HepG2 (cell line): ENCODE results near the gene ZNF235. TPM values are rescaled to one million over a fixed set of nuclear protein-coding genes. Genes with fewer than 3 reads are reported as not detected.
"Not testable (repeated sequence)": the region's sequence is repeated elsewhere in the genome, so short reads cannot be mapped to it uniquely, and the experiment has no call there.

Experiments used
- ATAC-seq: fragments of 200-7000 bp; cut with Tn5 transposase; 3 replicates; pipeline ENCODE4 v1.9.1; 2020; ENCODE audit warnings: mild to moderate bottlenecking, moderate library complexity
- BruUV-seq: library from RNA; stranded (reverse); fragments of 400-500 nt; replicated peaks from 2 replicates; lab custom pipeline; 2021; lab: Mats Ljungman, UMichigan
- CTCF ChIA-PET: fragments of 300-600 bp; formaldehyde crosslinking; extraction: SDS; loops from one replicate; lab custom pipeline; 2021; ENCODE audit warnings: low total read pairs, inconsistent platforms, low intra/inter-chr PET ratio; lab: Yijun Ruan, JAX
- POLR2A ChIA-PET: fragments of 350-600 bp; sonication (Branson Sonifier 250); formaldehyde crosslinking; loops from one replicate; lab custom pipeline; 2020; ENCODE audit warnings: antibody characterized with exemption, inconsistent platforms; lab: Yijun Ruan, JAX
- DNase-seq: peaks from one replicate; pipeline ENCODE4 v3.0.0-alpha.2; 2015; ENCODE audit warnings: low spot score
- FAIRE-seq: peaks from 3 replicates; lab custom pipeline; 2011; peaks lifted over from hg19 to GRCh38; lab: Jason Lieb, UNC
- H2AFZ ChIP-seq: one replicate; pipeline ENCODE4 v1.6.1; 2011; ENCODE audit warnings: low read length, inconsistent platforms
- H3K27ac ChIP-seq: fragments of 300-600 bp; 3 replicates; pipeline ENCODE4 v1.8.0; 2011; ENCODE audit warnings: mixed run types, mild to moderate bottlenecking, mixed read lengths, low read length, inconsistent platforms; ENCODE audit not compliant: insufficient read depth; ENCODE audit errors: extremely low read length
- H3K27me3 ChIP-seq, 2 experiments: fragments of 200-600 bp in 1 of 2; 2 replicates in 1 of 2; 3 replicates in 1 of 2; pipeline versions ENCODE4 v1.6.0 to v1.8.0; 2011; ENCODE audit warnings: low read length in 2 of 2, mild to moderate bottlenecking in 2 of 2, moderate library complexity in 2 of 2, inconsistent platforms in 1 of 2; ENCODE audit not compliant: insufficient read depth in 2 of 2, control insufficient read depth in 1 of 2
- H3K36me3 ChIP-seq, 2 experiments: fragments of 200-600 bp in 1 of 2; replicated peaks in 1 of 2; 2 replicates in 1 of 2; 3 replicates in 1 of 2; pipeline versions ENCODE4 v1.5.1 to v1.8.0; 2011; ENCODE audit warnings: low read length in 2 of 2, inconsistent platforms in 1 of 2; ENCODE audit not compliant: insufficient read depth in 2 of 2, control insufficient read depth in 1 of 2
- H3K4me1 ChIP-seq: 2 replicates; pipeline ENCODE4 v1.5.1; 2012; ENCODE audit warnings: low read length, inconsistent platforms; ENCODE audit not compliant: insufficient read depth
- H3K4me2 ChIP-seq: 2 replicates; pipeline ENCODE4 v1.6.0; 2011; ENCODE audit warnings: low read depth, low read length, inconsistent platforms
- H3K4me3 ChIP-seq, 3 experiments: fragments of 200-600 bp in 1 of 3; sonication (generic), shearing (Covaris generic) in 1 of 3; replicated peaks in 1 of 3; 2 replicates each; pipeline ENCODE4 v1.5.1; 2011 to 2016; ENCODE audit warnings: low read length in 3 of 3, inconsistent platforms in 2 of 3, low read depth in 2 of 3, mild to moderate bottlenecking in 2 of 3, control low read depth in 1 of 3, mixed read lengths in 1 of 3; ENCODE audit not compliant: insufficient read depth in 1 of 3
- H3K79me2 ChIP-seq: one replicate; pipeline ENCODE4 v1.6.1; 2011; ENCODE audit warnings: low read length, inconsistent platforms; ENCODE audit not compliant: insufficient read depth
- H3K9ac ChIP-seq: 2 replicates; pipeline ENCODE4 v1.6.0; 2011; ENCODE audit warnings: mild to moderate bottlenecking, low read depth, low read length, inconsistent platforms; ENCODE audit not compliant: insufficient read depth
- H3K9me3 ChIP-seq: 2 replicates; pipeline ENCODE4 v1.5.1; 2012; ENCODE audit warnings: mild to moderate bottlenecking, low read length
- H4K20me1 ChIP-seq: 2 replicates; pipeline ENCODE4 v1.6.0; 2011; ENCODE audit warnings: inconsistent platforms, mild to moderate bottlenecking, low read length, moderate library complexity; ENCODE audit not compliant: insufficient read depth
- ISL2 ChIP-seq: sonication (generic); formaldehyde crosslinking; IDR thresholded peaks from 2 replicates; pipeline ENCODE4 v1.5.0; 2020; ENCODE audit warnings: missing genetic modification reagents
- ZNF280D ChIP-seq: sonication (generic); formaldehyde crosslinking; IDR thresholded peaks from 2 replicates; pipeline ENCODE4 v1.5.1; 2020; ENCODE audit warnings: mild to moderate bottlenecking, missing genetic modification reagents
- ZNF644 ChIP-seq: IDR thresholded peaks from 2 replicates; pipeline ENCODE4 v1.6.1; 2016; ENCODE audit warnings: low read depth
- WGBS: methylation state at CpG from one replicate; pipeline ENCODE4 v1.1.6; 2017; ENCODE audit warnings: low lambda C conversion rate; 5-methylcytosine and 5-hydroxymethylcytosine counted together
- in situ Hi-C: cut with HindIII; loops from 2 replicates; pipeline ENCODE4 v1.10.0; 2017; ENCODE audit warnings: low pct_unique_long_range_greater_than_20kb; ENCODE audit not compliant: extremely low pct_ligation_motif_present
- intact Hi-C: fragments of 100-400 bp; cut with micrococcal nuclease; formaldehyde crosslinking; loops from one replicate; pipeline ENCODE4 v1.10.0; 2022; ENCODE audit not compliant: unreplicated experiment
- polyA plus RNA-seq, 8 experiments: library from polyadenylated mRNA; depleted of rRNA in 3 of 8; stranded (reverse) in 7 of 8; unstranded in 1 of 8; fragments of >200 nt; fragmentation: Illumina TruSeq in 4 of 8; extraction: Trizol in 4 of 8; gene quantifications; 2 replicates each; pipeline versions ENCODE4 v1.2.1 to v1.2.3, GENCODE V29; 2011 to 2016; ENCODE audit warnings: low read depth in 4 of 8, missing spikeins in 1 of 8, mixed read lengths in 1 of 8; ENCODE audit not compliant: insufficient read depth in 1 of 8
- total RNA-seq, 5 experiments: library from RNA; depleted of rRNA; stranded (reverse); fragments of >200 nt; fragmentation: Illumina TruSeq; extraction: Trizol; gene quantifications; 2 replicates each; pipeline ENCODE4 v1.2.3, GENCODE V29; 2016; ENCODE audit warnings: low read depth in 1 of 5
- TF ChIP-seq, protein P1 (sequence below): sonication (generic); formaldehyde crosslinking; conservative IDR thresholded peaks from 2 replicates; pipeline ENCODE4 v1.4.0; 2020; ENCODE audit warnings: missing genetic modification reagents
- TF ChIP-seq, protein P2 (sequence below): sonication (generic); formaldehyde crosslinking; IDR thresholded peaks from 2 replicates; pipeline ENCODE4 v1.9.0; 2021; ENCODE audit warnings: missing genetic modification reagents, mild to moderate bottlenecking, borderline replicate concordance
- TF ChIP-seq, protein P3 (sequence below): fragments of 450-650 bp; IDR thresholded peaks from 2 replicates; pipeline ENCODE4 v1.6.1; 2017

Gene ZNF235
- total and polyA plus RNA-seq, 2 of the 13 experiments (the other 11 are each of a cell fraction or from before 2014, with no cell fraction given): 4.8 to 5.5 TPM

GRCh38 chr19:44334639-44335038 is 29.8 kb upstream of the ZNF235 start:
- FAIRE-seq, H3K27ac ChIP-seq, H3K4me3 ChIP-seq, H3K4me1 ChIP-seq, CTCF ChIA-PET, H3K27me3 ChIP-seq, POLR2A ChIA-PET, BruUV-seq, H3K4me2 ChIP-seq, H3K79me2 ChIP-seq, H3K9ac ChIP-seq, H4K20me1 ChIP-seq, DNase-seq, in situ Hi-C loops, ATAC-seq, intact Hi-C loops, H2AFZ ChIP-seq: not testable (repeated sequence)
- peak; percentile 69; the same call in 1 of the 2 replicates for TF ChIP-seq ZNF280D (CRISPR knock-in tag)
- H3K9me3 ChIP-seq: peaks cover 64% of the 10 kb centered on the region
- WGBS: 78% methylated on average over 2 of the region's 3 CpGs
- peaks cover 15 to 44% of the 10 kb centered on the region in 2 experiments; a peak in 4 of 5 replicates for H3K36me3 ChIP-seq

- Histone ChIP-seq H3K79me2 (no peaks in the 10 kb centered on the region), H3K9ac (no peak overlapping the region), H3K36me3 (peaks cover 16 to 42% of the 10 kb centered on the region in 2 experiments; a peak in 4 of 5 replicates), H3K27ac (no peak overlapping the region), H2AFZ (no peak overlapping the region), H3K4me2 (no peak overlapping the region), H3K27me3 (no peaks in the 10 kb centered on the region), H3K4me3 (no peak overlapping the region), H4K20me1 (no peaks in the 10 kb centered on the region), H3K4me1 (no peaks in the 10 kb centered on the region), H3K9me3 (peaks cover 77% of the 10 kb centered on the region)
- BruUV-seq: no TSS peak
- intact Hi-C loops: no loop called here
- no peak for ATAC-seq
- no peak for FAIRE-seq
- WGBS: 100% methylated on average over 1 of the region's 1 CpG
- in situ Hi-C loops: no loop called here
- TF ChIP-seq, protein P1, sequence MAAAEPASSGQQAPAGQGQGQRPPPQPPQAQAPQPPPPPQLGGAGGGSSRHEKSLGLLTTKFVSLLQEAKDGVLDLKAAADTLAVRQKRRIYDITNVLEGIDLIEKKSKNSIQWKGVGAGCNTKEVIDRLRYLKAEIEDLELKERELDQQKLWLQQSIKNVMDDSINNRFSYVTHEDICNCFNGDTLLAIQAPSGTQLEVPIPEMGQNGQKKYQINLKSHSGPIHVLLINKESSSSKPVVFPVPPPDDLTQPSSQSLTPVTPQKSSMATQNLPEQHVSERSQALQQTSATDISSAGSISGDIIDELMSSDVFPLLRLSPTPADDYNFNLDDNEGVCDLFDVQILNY: no peak
- TF ChIP-seq, protein P2, sequence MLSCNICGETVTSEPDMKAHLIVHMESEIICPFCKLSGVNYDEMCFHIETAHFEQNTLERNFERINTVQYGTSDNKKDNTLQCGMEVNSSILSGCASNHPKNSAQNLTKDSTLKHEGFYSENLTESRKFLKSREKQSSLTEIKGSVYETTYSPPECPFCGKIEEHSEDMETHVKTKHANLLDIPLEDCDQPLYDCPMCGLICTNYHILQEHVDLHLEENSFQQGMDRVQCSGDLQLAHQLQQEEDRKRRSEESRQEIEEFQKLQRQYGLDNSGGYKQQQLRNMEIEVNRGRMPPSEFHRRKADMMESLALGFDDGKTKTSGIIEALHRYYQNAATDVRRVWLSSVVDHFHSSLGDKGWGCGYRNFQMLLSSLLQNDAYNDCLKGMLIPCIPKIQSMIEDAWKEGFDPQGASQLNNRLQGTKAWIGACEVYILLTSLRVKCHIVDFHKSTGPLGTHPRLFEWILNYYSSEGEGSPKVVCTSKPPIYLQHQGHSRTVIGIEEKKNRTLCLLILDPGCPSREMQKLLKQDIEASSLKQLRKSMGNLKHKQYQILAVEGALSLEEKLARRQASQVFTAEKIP (CRISPR knock-in tag): no peak
- TF ChIP-seq ISL2 (no peak), ZNF644 (CRISPR knock-in tag) (no peak)
- TF ChIP-seq, protein P3, sequence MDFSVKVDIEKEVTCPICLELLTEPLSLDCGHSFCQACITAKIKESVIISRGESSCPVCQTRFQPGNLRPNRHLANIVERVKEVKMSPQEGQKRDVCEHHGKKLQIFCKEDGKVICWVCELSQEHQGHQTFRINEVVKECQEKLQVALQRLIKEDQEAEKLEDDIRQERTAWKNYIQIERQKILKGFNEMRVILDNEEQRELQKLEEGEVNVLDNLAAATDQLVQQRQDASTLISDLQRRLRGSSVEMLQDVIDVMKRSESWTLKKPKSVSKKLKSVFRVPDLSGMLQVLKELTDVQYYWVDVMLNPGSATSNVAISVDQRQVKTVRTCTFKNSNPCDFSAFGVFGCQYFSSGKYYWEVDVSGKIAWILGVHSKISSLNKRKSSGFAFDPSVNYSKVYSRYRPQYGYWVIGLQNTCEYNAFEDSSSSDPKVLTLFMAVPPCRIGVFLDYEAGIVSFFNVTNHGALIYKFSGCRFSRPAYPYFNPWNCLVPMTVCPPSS: no peak
- CTCF ChIA-PET: no interaction called here
- POLR2A ChIA-PET: no interaction called here
- DNase-seq: no peak
Observed at GRCh38 chr19:44332145-44332544, 27.3 kb upstream of the ZNF235 start.
